HepG2 (cell line): ENCODE data around the gene PIAS3. TPM values are rescaled to one million over a fixed set of nuclear protein-coding genes. Genes with fewer than 3 reads are reported as not detected.
A peak's percentile ranks its signal among the peaks of the same experiment; 100 is the strongest.

Experiments used
- ARNTL ChIP-seq: sonication (generic); formaldehyde crosslinking; IDR thresholded peaks from 2 replicates; pipeline ENCODE4 v1.4.0; 2020; ENCODE audit warnings: mild to moderate bottlenecking, missing genetic modification reagents
- MBD4 ChIP-seq: IDR thresholded peaks from 2 replicates; pipeline ENCODE4 v1.6.1; 2012; ENCODE audit warnings: low read length, inconsistent platforms, borderline replicate concordance
- MXD4 ChIP-seq: IDR thresholded peaks from 2 replicates; pipeline ENCODE4 v1.6.1; 2016; ENCODE audit warnings: mild to moderate bottlenecking, missing biosample characterization, missing genetic modification reagents
- MXI1 ChIP-seq: IDR thresholded peaks from 3 replicates; pipeline ENCODE4 v1.6.1; 2012; ENCODE audit warnings: low read depth, low read length, inconsistent platforms, borderline replicate concordance
- NFIC ChIP-seq: IDR thresholded peaks from 2 replicates; pipeline ENCODE4 v1.6.1; 2012; ENCODE audit warnings: mild to moderate bottlenecking, low read length, inconsistent platforms
- PAXIP1 ChIP-seq: sonication (generic); formaldehyde crosslinking; conservative IDR thresholded peaks from 2 replicates; pipeline ENCODE4 v1.4.0; 2020; ENCODE audit warnings: mild to moderate bottlenecking, missing genetic modification reagents, moderate library complexity
- POGK ChIP-seq: sonication (generic); formaldehyde crosslinking; conservative IDR thresholded peaks from 2 replicates; pipeline ENCODE4 v1.8.0; 2022; ENCODE audit warnings: mild to moderate bottlenecking, moderate library complexity, missing genetic modification reagents
- YEATS4 ChIP-seq: sonication (generic); formaldehyde crosslinking; IDR thresholded peaks from 2 replicates; pipeline ENCODE4 v1.4.0; 2020; ENCODE audit warnings: missing genetic modification reagents, borderline replicate concordance
- ZBTB26 ChIP-seq: IDR thresholded peaks from 2 replicates; pipeline ENCODE4 v1.6.1; 2016; ENCODE audit warnings: missing compliant biosample characterization, missing genetic modification reagents, borderline replicate concordance
- ZNF17 ChIP-seq: sonication (generic); formaldehyde crosslinking; IDR thresholded peaks from 2 replicates; pipeline ENCODE4 v1.5.0; 2020; ENCODE audit warnings: mild to moderate bottlenecking, missing genetic modification reagents
- ZNF282 ChIP-seq: fragments of 450-650 bp; IDR thresholded peaks from 2 replicates; pipeline ENCODE4 v1.6.1; 2018; ENCODE audit not compliant: partially characterized antibody
- ZNF512 ChIP-seq: sonication (generic); formaldehyde crosslinking; IDR thresholded peaks from 2 replicates; pipeline ENCODE4 v1.4.0; 2020; ENCODE audit warnings: mild to moderate bottlenecking, missing genetic modification reagents
- ZNF768 ChIP-seq: sonication (generic); formaldehyde crosslinking; IDR thresholded peaks from 2 replicates; pipeline ENCODE4 v1.4.0; 2020; ENCODE audit warnings: missing genetic modification reagents
- ZSCAN5A ChIP-seq: sonication (generic); formaldehyde crosslinking; IDR thresholded peaks from 2 replicates; pipeline ENCODE4 v1.8.0; 2022; ENCODE audit warnings: mild to moderate bottlenecking, missing genetic modification reagents, borderline replicate concordance
- polyA plus RNA-seq, 8 experiments: library from polyadenylated mRNA; depleted of rRNA in 3 of 8; stranded (reverse) in 7 of 8; unstranded in 1 of 8; fragments of >200 nt; fragmentation: Illumina TruSeq in 4 of 8; extraction: Trizol in 4 of 8; gene quantifications; 2 replicates each; pipeline versions ENCODE4 v1.2.1 to v1.2.3, GENCODE V29; 2011 to 2016; ENCODE audit warnings: low read depth in 4 of 8, missing spikeins in 1 of 8, mixed read lengths in 1 of 8; ENCODE audit not compliant: insufficient read depth in 1 of 8
- total RNA-seq, 5 experiments: library from RNA; depleted of rRNA; stranded (reverse); fragments of >200 nt; fragmentation: Illumina TruSeq; extraction: Trizol; gene quantifications; 2 replicates each; pipeline ENCODE4 v1.2.3, GENCODE V29; 2016; ENCODE audit warnings: low read depth in 1 of 5

PIAS3 gene
- total and polyA plus RNA-seq, 2 of the 13 experiments (the other 11 are each of a cell fraction or from before 2014, with no cell fraction given) = 3.7 to 8.0 TPM

GRCh38 chr1:145858901-145859490, at the start of gene PIAS3 (continued):
- TF ChIP-seq ZNF512 (no peak), ZBTB26 (no peak), PAXIP1 (CRISPR knock-in tag) (peak; percentile 58), MBD4 (no peak), MXI1 (no peak), YEATS4 (peak; percentile 31; the same call in 1 of the 2 replicates), ZNF17 (CRISPR knock-in tag) (no peak), ZNF282 (no peak), POGK (0 out of 2 replicates have a peak, but pooled peaks have one; percentile 32), ZSCAN5A (CRISPR knock-in tag) (0 out of 2 replicates have a peak, but pooled peaks have one; percentile 80), NFIC (no peak), ARNTL (CRISPR knock-in tag) (peak; percentile 58; the same call in 1 of the 2 replicates), ZNF768 (CRISPR knock-in tag) (no peak), MXD4 (CRISPR knock-in tag) (peak; percentile 39; the same call in 1 of the 2 replicates)
